Ishikawa (cell line): Measurements from ENCODE around the gene METTL15.

Source experiments
- CREB1 ChIP-seq: IDR thresholded peaks from 2 replicates; pipeline ENCODE4 v1.6.1; 2012; ENCODE audit warnings: low read depth
- EGR1 ChIP-seq: IDR thresholded peaks from 2 replicates; pipeline ENCODE4 v1.6.1; 2012
- EP300 ChIP-seq: IDR thresholded peaks from 2 replicates; pipeline ENCODE4 v1.6.1; 2012; ENCODE audit warnings: borderline replicate concordance
- FOXM1 ChIP-seq: IDR thresholded peaks from 2 replicates; pipeline ENCODE4 v1.6.1; 2012; ENCODE audit warnings: low read depth, borderline replicate concordance
- NFIC ChIP-seq: IDR thresholded peaks from 2 replicates; pipeline ENCODE4 v1.6.1; 2012
- RAD21 ChIP-seq: IDR thresholded peaks from 2 replicates; pipeline ENCODE4 v1.6.1; 2012; ENCODE audit warnings: low read depth
- REST ChIP-seq: IDR thresholded peaks from 2 replicates; pipeline ENCODE4 v1.6.1; 2012; ENCODE audit warnings: low read depth, mild to moderate bottlenecking
- TAF1 ChIP-seq: IDR thresholded peaks from 2 replicates; pipeline ENCODE4 v1.6.1; 2012; ENCODE audit warnings: low read depth, mild to moderate bottlenecking
- TCF12 ChIP-seq: IDR thresholded peaks from 2 replicates; pipeline ENCODE4 v1.6.1; 2012; ENCODE audit warnings: low read depth
- TEAD4 ChIP-seq: IDR thresholded peaks from 2 replicates; pipeline ENCODE4 v1.6.1; 2012
- TF ChIP-seq, protein P1 (sequence below): IDR thresholded peaks from 2 replicates; pipeline ENCODE4 v1.6.1; 2012

DNA sequence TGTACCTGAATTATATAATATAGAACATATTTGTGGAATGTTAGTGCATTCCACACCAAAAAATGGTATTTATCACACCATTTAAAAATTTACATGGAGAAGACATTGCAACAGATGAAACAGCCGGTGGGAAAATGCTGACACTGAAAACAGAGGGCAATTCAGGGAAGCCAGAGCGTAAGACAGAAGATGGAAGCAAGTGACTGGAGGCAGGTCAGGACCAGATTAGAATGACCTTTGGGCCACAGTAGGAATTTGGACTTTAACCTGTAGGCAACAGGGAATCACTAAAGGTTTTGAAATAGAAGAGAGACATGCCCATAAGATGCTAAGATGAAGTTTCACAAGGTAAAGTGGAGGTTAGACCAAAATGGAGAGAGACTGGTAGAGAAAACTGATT is 60.5 kb downstream of the METTL15 start:
- TF ChIP-seq, protein P1, sequence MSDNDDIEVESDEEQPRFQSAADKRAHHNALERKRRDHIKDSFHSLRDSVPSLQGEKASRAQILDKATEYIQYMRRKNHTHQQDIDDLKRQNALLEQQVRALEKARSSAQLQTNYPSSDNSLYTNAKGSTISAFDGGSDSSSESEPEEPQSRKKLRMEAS, result no peak
- TF ChIP-seq EP300 (no peak), RAD21 (no peak), CREB1 (no peak), TCF12 (no peak), FOXM1 (no peak), NFIC (no peak), TAF1 (no peak), EGR1 (no peak), REST (no peak), TEAD4 (no peak)
